HCT116 (cell line): Measurements from ENCODE around the gene COL23A1. TPM values are rescaled to one million over a fixed set of nuclear protein-coding genes. Genes with fewer than 3 reads are reported as not detected.

Source experiments
- ATAC-seq: fragments of 200-7000 bp; cut with Tn5 transposase; 2 replicates; pipeline ENCODE4 v1.9.1; 2020; ENCODE audit warnings: mild to moderate bottlenecking, moderate library complexity
- BruUV-seq: library from RNA; stranded (reverse); fragments of 400-500 nt; replicated peaks from 2 replicates; lab custom pipeline; 2021; lab: Mats Ljungman, UMichigan
- CTCF ChIA-PET: fragments of 300-600 bp; sonication (Branson Sonifier 250); formaldehyde crosslinking; loops from one replicate; lab custom pipeline; 2021; ENCODE audit warnings: antibody characterized with exemption; lab: Charles Lee
- POLR2A ChIA-PET: fragments of 300-600, 350-600 bp; sonication (Branson Sonifier 250); formaldehyde crosslinking; loops from one replicate; lab custom pipeline; 2021; ENCODE audit warnings: antibody characterized with exemption; lab: Charles Lee
- RAD21 ChIA-PET, 2 experiments: fragments of 300-600 bp; sonication (Branson Sonifier 250); formaldehyde crosslinking; loops; one replicate each; lab custom pipeline; 2023; ENCODE audit warnings: low total read pairs in 2 of 2; ENCODE audit not compliant: uncharacterized antibody in 2 of 2, unreplicated experiment in 2 of 2, low non-redundant PET in 1 of 2; lab: Charles Lee
- DNase-seq: peaks from one replicate; pipeline ENCODE4 v3.0.0-alpha.2; 2010; ENCODE audit warnings: low read depth, low spot score
- H2AFZ ChIP-seq: fragments of 200-600 bp; shearing (Covaris generic), sonication (generic); 2 replicates; pipeline ENCODE4 v1.6.1; 2017; ENCODE audit warnings: low read depth, mixed run types, mixed read lengths, antibody characterized with exemption, low read length; ENCODE audit not compliant: poor library complexity, severe bottlenecking
- H3K27ac ChIP-seq: 2 replicates; pipeline ENCODE4 v1.5.1; 2012; ENCODE audit warnings: low read depth, low read length
- H3K27me3 ChIP-seq: fragments of 200-600 bp; sonication (generic); 2 replicates; pipeline ENCODE4 v1.6.1; 2016; ENCODE audit warnings: mixed run types, low read length, mixed read lengths; ENCODE audit not compliant: insufficient read depth
- H3K36me3 ChIP-seq, 2 experiments: fragments of 200-500 bp in 1 of 2; fragments of 200-600 bp in 1 of 2; sonication (Bioruptor generic) in 1 of 2; sonication (generic) in 1 of 2; 2 replicates each; pipeline versions ENCODE4 v1.5.1 to v1.6.1; 2014 to 2016; ENCODE audit warnings: low read length in 2 of 2, inconsistent platforms in 1 of 2, mixed read lengths in 1 of 2, mixed run types in 1 of 2; ENCODE audit not compliant: insufficient read depth in 2 of 2, control insufficient read depth in 1 of 2
- H3K4me1 ChIP-seq, 2 experiments: fragments of 200-600 bp in 1 of 2; sonication (generic) in 1 of 2; 2 replicates each; pipeline versions ENCODE4 v1.5.1 to v1.6.1; 2012 to 2017; ENCODE audit warnings: low read length in 2 of 2, inconsistent platforms in 1 of 2, mild to moderate bottlenecking in 1 of 2, mixed read lengths in 1 of 2, mixed run types in 1 of 2, moderate library complexity in 1 of 2; ENCODE audit not compliant: insufficient read depth in 2 of 2, control insufficient read depth in 1 of 2
- H3K4me2 ChIP-seq: fragments of 200-600 bp; sonication (generic); 2 replicates; pipeline ENCODE4 v1.6.1; 2017; ENCODE audit warnings: mixed run types, low read length, mixed read lengths
- H3K4me3 ChIP-seq, 2 experiments: fragments of 200-600 bp in 1 of 2; sonication (generic) in 1 of 2; replicated peaks in 1 of 2; 2 replicates each; pipeline ENCODE4 v1.5.1; 2011 to 2016; ENCODE audit warnings: low read length in 2 of 2, control low read depth in 1 of 2, low read depth in 1 of 2, mild to moderate bottlenecking in 1 of 2, mixed read lengths in 1 of 2, mixed run types in 1 of 2
- H3K79me2 ChIP-seq: fragments of 200-600 bp; sonication (generic); 2 replicates; pipeline ENCODE4 v1.6.1; 2017; ENCODE audit warnings: mild to moderate bottlenecking, mixed run types, low read length, moderate library complexity, mixed read lengths; ENCODE audit not compliant: insufficient read depth
- H3K9ac ChIP-seq: fragments of 200-600 bp; sonication (generic); 2 replicates; pipeline ENCODE4 v1.6.1; 2016; ENCODE audit warnings: low read length, mixed read lengths
- H3K9me2 ChIP-seq: fragments of 200-600 bp; sonication (generic), shearing (Covaris generic); 2 replicates; pipeline ENCODE4 v1.6.1; 2017; ENCODE audit warnings: mixed run types, mild to moderate bottlenecking, moderate library complexity; ENCODE audit not compliant: insufficient read depth
- H3K9me3 ChIP-seq, 2 experiments: fragments of 200-500 bp in 1 of 2; fragments of 200-600 bp in 1 of 2; sonication (Bioruptor generic) in 1 of 2; sonication (generic) in 1 of 2; 2 replicates each; pipeline ENCODE4 v1.6.1; 2014 to 2017; ENCODE audit warnings: low read length in 2 of 2, mixed read lengths in 2 of 2, inconsistent platforms in 1 of 2, low read depth in 1 of 2, mild to moderate bottlenecking in 1 of 2, mixed run types in 1 of 2, moderate library complexity in 1 of 2; ENCODE audit not compliant: control insufficient read depth in 1 of 2, insufficient read depth in 1 of 2
- H4K20me1 ChIP-seq: fragments of 200-600 bp; sonication (generic), shearing (Covaris generic); 2 replicates; pipeline ENCODE4 v1.6.1; 2017; ENCODE audit warnings: mixed run types, mild to moderate bottlenecking, moderate library complexity; ENCODE audit not compliant: insufficient read depth
- ATF3 ChIP-seq: IDR thresholded peaks from 2 replicates; pipeline ENCODE4 v1.6.1; 2012
- CBX3 ChIP-seq: IDR thresholded peaks from 2 replicates; pipeline ENCODE4 v1.6.1; 2012; ENCODE audit warnings: low read depth
- ELF1 ChIP-seq: IDR thresholded peaks from 2 replicates; pipeline ENCODE4 v1.6.1; 2012; ENCODE audit warnings: low read depth, borderline replicate concordance
- EZH2 ChIP-seq: fragments of 200-600 bp; sonication (generic); IDR thresholded peaks from 2 replicates; pipeline ENCODE4 v1.6.1; 2017; ENCODE audit warnings: antibody characterized with exemption, mixed run types
- FOSL1 ChIP-seq: IDR thresholded peaks from 2 replicates; pipeline ENCODE4 v1.6.1; 2012; ENCODE audit warnings: low read depth
- MAX ChIP-seq: IDR thresholded peaks from 2 replicates; pipeline ENCODE4 v1.6.1; 2012
- POLR2A ChIP-seq: IDR thresholded peaks from 2 replicates; pipeline ENCODE4 v1.7.0; 2011; ENCODE audit warnings: borderline replicate concordance; ENCODE audit not compliant: insufficient read depth, insufficient read length; ENCODE audit errors: extremely low read depth
- REST ChIP-seq: IDR thresholded peaks from 2 replicates; pipeline ENCODE4 v1.6.1; 2012; ENCODE audit warnings: low read depth
- SIN3A ChIP-seq: IDR thresholded peaks from 2 replicates; pipeline ENCODE4 v1.6.1; 2012; ENCODE audit warnings: low read depth
- SRF ChIP-seq: IDR thresholded peaks from 2 replicates; pipeline ENCODE4 v1.6.1; 2012; ENCODE audit warnings: low read depth
- TCF7L2 ChIP-seq: IDR thresholded peaks from 2 replicates; pipeline ENCODE4 v1.7.0; 2011; ENCODE audit warnings: borderline replicate concordance, inconsistent platforms; ENCODE audit not compliant: insufficient read depth, insufficient read length; ENCODE audit errors: extremely low read depth
- YY1 ChIP-seq: IDR thresholded peaks from 2 replicates; pipeline ENCODE4 v1.6.1; 2011; ENCODE audit warnings: low read length, low read depth, moderate library complexity, mild to moderate bottlenecking; ENCODE audit not compliant: insufficient replicate concordance; ENCODE audit errors: extremely low read depth
- ZFX ChIP-seq: fragments of 450-650 bp; IDR thresholded peaks from 2 replicates; pipeline ENCODE4 v1.6.1; 2017
- ZNF274 ChIP-seq: fragments of 200-500 bp; sonication (Bioruptor generic); IDR thresholded peaks from 2 replicates; pipeline ENCODE4 v1.6.1; 2014; ENCODE audit warnings: mild to moderate bottlenecking, low read depth, low read length, inconsistent platforms
- intact Hi-C: fragments of 100-400 bp; cut with micrococcal nuclease; formaldehyde crosslinking; loops from 2 replicates; pipeline ENCODE4 v1.10.0; 2022
- total RNA-seq: library from RNA; stranded (reverse); gene quantifications from one replicate; pipeline ENCODE4 v1.2.1, GENCODE V29; 2021; ENCODE audit not compliant: unreplicated experiment
- TF ChIP-seq, protein P1 (sequence below): IDR thresholded peaks from 2 replicates; pipeline ENCODE4 v1.6.1; 2011; ENCODE audit warnings: mild to moderate bottlenecking, low read length, moderate library complexity; ENCODE audit not compliant: insufficient replicate concordance; ENCODE audit errors: extremely low read depth

COL23A1 gene
- total RNA-seq, 1 experiment from 2014 or later = not detected

- no peaks in the 10 kb centered on the region for H4K20me1 ChIP-seq
- intact Hi-C loops = no loop called here
- H3K9ac ChIP-seq = no peak overlapping the region
- ChIA-PET POLR2A (no interaction called here), RAD21 (no interaction called here), CTCF (no interaction called here)
- ATAC-seq (no peak), DNase-seq (no peak)
- BruUV-seq = no TSS peak
- H3K9me2 ChIP-seq = no peaks in the 10 kb centered on the region
- no peak overlapping the region for H3K4me3 ChIP-seq
- TF ChIP-seq MAX (no peak), POLR2A (no peak), ZNF274 (no peak), YY1 (no peak), EZH2 (no peak), FOSL1 (no peak), CBX3 (no peak), ELF1 (no peak), ZFX (no peak), SRF (no peak), SIN3A (no peak)
- H3K9me3 ChIP-seq = no peaks in the 10 kb centered on the region
- no peak overlapping the region for H2AFZ ChIP-seq
- peaks cover 30% of the 10 kb centered on the region for H3K79me2 ChIP-seq
- peaks cover 3 to 37% of the 10 kb centered on the region in 2 experiments; a peak in 3 of 4 replicates for H3K36me3 ChIP-seq
- H3K4me1 ChIP-seq = peaks cover 13 to 17% of the 10 kb centered on the region in 2 experiments
- H3K27me3 ChIP-seq = no peaks in the 10 kb centered on the region
- no peak overlapping the region for H3K4me2 ChIP-seq
- H3K27ac ChIP-seq = no peak overlapping the region
Measured at GRCh38 chr5:178227138-178227659, 363.0 kb downstream of the COL23A1 start.

DNA sequence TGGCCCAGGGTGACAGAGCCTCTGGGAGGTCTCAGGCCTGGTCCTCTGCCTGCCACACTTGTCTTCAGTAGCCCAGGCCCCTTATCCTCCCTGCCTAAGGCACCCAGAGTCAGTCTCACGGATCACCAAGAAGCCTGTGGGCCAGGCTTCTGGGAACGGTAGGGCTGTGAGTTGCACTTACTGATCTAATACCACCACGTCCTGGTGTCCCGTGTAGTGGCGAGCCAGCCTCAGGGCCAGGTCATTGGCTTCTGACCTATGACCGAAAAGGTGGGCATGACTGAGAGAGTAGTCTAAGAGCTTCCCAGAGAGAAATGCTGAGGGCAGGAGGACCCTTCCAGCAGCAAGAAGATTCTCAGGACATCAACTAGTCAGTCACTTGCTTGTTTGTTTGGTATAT, 365.0 kb downstream of the COL23A1 start:
- POLR2A ChIA-PET = no interaction called here
- Histone ChIP-seq H3K27ac (no peak overlapping the region), H3K9ac (no peak overlapping the region), H3K4me1 (peaks cover 0 to under 1% of the 10 kb centered on the region in 2 experiments; a peak in 1 of 4 replicates), H3K9me3 (no peaks in the 10 kb centered on the region), H4K20me1 (no peaks in the 10 kb centered on the region), H3K27me3 (no peaks in the 10 kb centered on the region), H3K4me3 (no peak overlapping the region), H3K36me3 (peaks cover 5 to 25% of the 10 kb centered on the region in 2 experiments; a peak in 3 of 4 replicates), H3K4me2 (no peak overlapping the region), H2AFZ (no peak overlapping the region), H3K9me2 (no peaks in the 10 kb centered on the region), H3K79me2 (peaks cover 11% of the 10 kb centered on the region)
- RAD21 ChIA-PET = no interaction called here
- BruUV-seq = no TSS peak
- intact Hi-C loops = no loop called here
- DNase-seq = no peak
- no peak for ATAC-seq
- CTCF ChIA-PET = no interaction called here
- TF ChIP-seq TCF7L2 (no peak), ZFX (no peak), ELF1 (no peak), CBX3 (no peak), FOSL1 (no peak), REST (no peak), ATF3 (no peak), ZNF274 (no peak)
- TF ChIP-seq, protein P1, sequence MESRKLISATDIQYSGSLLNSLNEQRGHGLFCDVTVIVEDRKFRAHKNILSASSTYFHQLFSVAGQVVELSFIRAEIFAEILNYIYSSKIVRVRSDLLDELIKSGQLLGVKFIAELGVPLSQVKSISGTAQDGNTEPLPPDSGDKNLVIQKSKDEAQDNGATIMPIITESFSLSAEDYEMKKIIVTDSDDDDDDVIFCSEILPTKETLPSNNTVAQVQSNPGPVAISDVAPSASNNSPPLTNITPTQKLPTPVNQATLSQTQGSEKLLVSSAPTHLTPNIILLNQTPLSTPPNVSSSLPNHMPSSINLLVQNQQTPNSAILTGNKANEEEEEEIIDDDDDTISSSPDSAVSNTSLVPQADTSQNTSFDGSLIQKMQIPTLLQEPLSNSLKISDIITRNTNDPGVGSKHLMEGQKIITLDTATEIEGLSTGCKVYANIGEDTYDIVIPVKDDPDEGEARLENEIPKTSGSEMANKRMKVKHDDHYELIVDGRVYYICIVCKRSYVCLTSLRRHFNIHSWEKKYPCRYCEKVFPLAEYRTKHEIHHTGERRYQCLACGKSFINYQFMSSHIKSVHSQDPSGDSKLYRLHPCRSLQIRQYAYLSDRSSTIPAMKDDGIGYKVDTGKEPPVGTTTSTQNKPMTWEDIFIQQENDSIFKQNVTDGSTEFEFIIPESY = no peak
